ENCODE data around the gene TUBB1. TPM values are rescaled to one million over a fixed set of nuclear protein-coding genes. Genes with fewer than 3 reads are reported as not detected.

The TUBB1 gene
- polyA plus RNA-seq (2013, experiment 1 of 2), result not detected
- not detected for polyA plus RNA-seq (2013, experiment 2 of 2)

GRCh38 chr20:59019217-59019616, at the start of gene TUBB1:
Gene TUBB1 (plus strand): TSS chr20:59019429. CDS start chr20:59019523, 94 bp downstream.
- Histone ChIP-seq H3K79me2 (ENCODE audit: control insufficient read depth, insufficient read depth, low read length) (no peaks in the 10 kb centered on the region), H3K4me2 (ENCODE audit: low read length) (no peak within 1 kb of the TSS), H3K23ac (ENCODE audit: low read length) (no peak within 1 kb of the TSS), H3K56ac (ENCODE audit: low read length) (no peak within 1 kb of the TSS), H3K4me1 (ENCODE audit: control insufficient read depth, low read depth, low read length) (no peaks in the 10 kb centered on the region), H4K5ac (ENCODE audit: low read length) (no peak within 1 kb of the TSS), H3K4ac (ENCODE audit: low read depth, low read length) (no peak within 1 kb of the TSS), H3K4me3 (ENCODE audit: low read length) (no peak within 1 kb of the TSS), H3K27ac (ENCODE audit: low read depth, low read length) (no peak within 1 kb of the TSS), H4K8ac (ENCODE audit: low read depth, low read length) (no peak within 1 kb of the TSS), H2BK120ac (ENCODE audit: low read depth, low read length) (no peak within 1 kb of the TSS), H2BK5ac (ENCODE audit: low read length) (no peak within 1 kb of the TSS), H3K9ac (ENCODE audit: low read length) (no peak within 1 kb of the TSS), H2AK5ac (ENCODE audit: low read length) (no peak within 1 kb of the TSS), H3K79me1 (ENCODE audit: low read length) (no peaks in the 10 kb centered on the region), H2BK15ac (replicated peaks; ENCODE audit: low read depth) (no peak within 1 kb of the TSS), H3K36me3 (ENCODE audit: control insufficient read depth, insufficient read depth, low read length) (no peaks in the 10 kb centered on the region), H3K27me3 (ENCODE audit: insufficient read depth, low read length, poor library complexity) (no peaks in the 10 kb centered on the region), H3K18ac (ENCODE audit: low read length) (no peak within 1 kb of the TSS)
- no peak for DNase-seq
- no CpG with 5 or more reads among the region's 5 CpGs for WGBS (ENCODE audit: extremely low coverage, insufficient coverage, low lambda C conversion rate)

- H3K18ac ChIP-seq (ENCODE audit: low read length), result no peak overlapping the region
- no peak overlapping the region for H3K56ac ChIP-seq (ENCODE audit: low read length)
- H3K9ac ChIP-seq (ENCODE audit: low read length), result no peak overlapping the region
- no peaks in the 10 kb centered on the region for H3K4me1 ChIP-seq (ENCODE audit: control insufficient read depth, low read depth, low read length)
- H3K79me1 ChIP-seq (ENCODE audit: low read length), result no peaks in the 10 kb centered on the region
- no peak overlapping the region for H2AK5ac ChIP-seq (ENCODE audit: low read length)
- H3K23ac ChIP-seq (ENCODE audit: low read length), result no peak overlapping the region
- no CpG with 5 or more reads among the region's 2 CpGs for WGBS (ENCODE audit: extremely low coverage, insufficient coverage, low lambda C conversion rate)
- H4K8ac ChIP-seq (ENCODE audit: low read depth, low read length), result no peak overlapping the region
- H3K27me3 ChIP-seq (ENCODE audit: insufficient read depth, low read length, poor library complexity), result no peaks in the 10 kb centered on the region
- no peak overlapping the region for H2BK5ac ChIP-seq (ENCODE audit: low read length)
- H3K27ac ChIP-seq (ENCODE audit: low read depth, low read length), result no peak overlapping the region
- no peak overlapping the region for H2BK120ac ChIP-seq (ENCODE audit: low read depth, low read length)
- no peak overlapping the region for H2BK15ac ChIP-seq (replicated peaks; ENCODE audit: low read depth)
- no peak for DNase-seq
- H3K4me2 ChIP-seq (ENCODE audit: low read length), result no peak overlapping the region
- no peak overlapping the region for H3K4me3 ChIP-seq (ENCODE audit: low read length)
- no peaks in the 10 kb centered on the region for H3K79me2 ChIP-seq (ENCODE audit: control insufficient read depth, insufficient read depth, low read length)
- no peaks in the 10 kb centered on the region for H3K36me3 ChIP-seq (ENCODE audit: control insufficient read depth, insufficient read depth, low read length)
- no peak overlapping the region for H3K4ac ChIP-seq (ENCODE audit: low read depth, low read length)
- no peak overlapping the region for H4K5ac ChIP-seq (ENCODE audit: low read length)
Measured at GRCh38 chr20:58969439-58969838, 49.8 kb upstream of the TUBB1 start.

GRCh38 chr20:58970146-58970545, 49.1 kb upstream of the TUBB1 start:
- Histone ChIP-seq H3K18ac (ENCODE audit: low read length) (no peak overlapping the region), H3K79me1 (ENCODE audit: low read length) (no peaks in the 10 kb centered on the region), H3K79me2 (ENCODE audit: control insufficient read depth, insufficient read depth, low read length) (no peaks in the 10 kb centered on the region), H2BK120ac (ENCODE audit: low read depth, low read length) (no peak overlapping the region), H3K9ac (ENCODE audit: low read length) (no peak overlapping the region), H4K5ac (ENCODE audit: low read length) (no peak overlapping the region), H3K36me3 (ENCODE audit: control insufficient read depth, insufficient read depth, low read length) (no peaks in the 10 kb centered on the region), H3K4me3 (ENCODE audit: low read length) (no peak overlapping the region), H3K4me2 (ENCODE audit: low read length) (no peak overlapping the region), H3K23ac (ENCODE audit: low read length) (no peak overlapping the region), H3K27me3 (ENCODE audit: insufficient read depth, low read length, poor library complexity) (no peaks in the 10 kb centered on the region), H3K4me1 (ENCODE audit: control insufficient read depth, low read depth, low read length) (no peaks in the 10 kb centered on the region), H2BK15ac (replicated peaks; ENCODE audit: low read depth) (no peak overlapping the region), H3K4ac (ENCODE audit: low read depth, low read length) (no peak overlapping the region), H3K27ac (ENCODE audit: low read depth, low read length) (no peak overlapping the region), H2BK5ac (ENCODE audit: low read length) (no peak overlapping the region), H2AK5ac (ENCODE audit: low read length) (no peak overlapping the region), H3K56ac (ENCODE audit: low read length) (no peak overlapping the region), H4K8ac (ENCODE audit: low read depth, low read length) (no peak overlapping the region)
- DNase-seq, result no peak
- no CpG with 5 or more reads among the region's 1 CpG for WGBS (ENCODE audit: extremely low coverage, insufficient coverage, low lambda C conversion rate)

GRCh38 chr20:58971429-58971828, 47.8 kb upstream of the TUBB1 start:
- Histone ChIP-seq H2BK5ac (ENCODE audit: low read length) (no peak overlapping the region), H3K4me1 (ENCODE audit: control insufficient read depth, low read depth, low read length) (no peaks in the 10 kb centered on the region), H4K8ac (ENCODE audit: low read depth, low read length) (no peak overlapping the region), H4K5ac (ENCODE audit: low read length) (no peak overlapping the region), H2BK15ac (replicated peaks; ENCODE audit: low read depth) (no peak overlapping the region), H3K4me2 (ENCODE audit: low read length) (no peak overlapping the region), H3K79me2 (ENCODE audit: control insufficient read depth, insufficient read depth, low read length) (no peaks in the 10 kb centered on the region), H2AK5ac (ENCODE audit: low read length) (no peak overlapping the region), H3K56ac (ENCODE audit: low read length) (no peak overlapping the region), H3K4ac (ENCODE audit: low read depth, low read length) (no peak overlapping the region), H2BK120ac (ENCODE audit: low read depth, low read length) (no peak overlapping the region), H3K79me1 (ENCODE audit: low read length) (no peaks in the 10 kb centered on the region), H3K23ac (ENCODE audit: low read length) (no peak overlapping the region), H3K18ac (ENCODE audit: low read length) (no peak overlapping the region), H3K27ac (ENCODE audit: low read depth, low read length) (no peak overlapping the region), H3K4me3 (ENCODE audit: low read length) (no peak overlapping the region), H3K27me3 (ENCODE audit: insufficient read depth, low read length, poor library complexity) (no peaks in the 10 kb centered on the region), H3K36me3 (ENCODE audit: control insufficient read depth, insufficient read depth, low read length) (no peaks in the 10 kb centered on the region), H3K9ac (ENCODE audit: low read length) (no peak overlapping the region)
- DNase-seq, result no peak
- WGBS (ENCODE audit: extremely low coverage, insufficient coverage, low lambda C conversion rate), result no CpG with 5 or more reads among the region's 6 CpGs

- no CpG with 5 or more reads among the region's 4 CpGs for WGBS (ENCODE audit: extremely low coverage, insufficient coverage, low lambda C conversion rate)
- Histone ChIP-seq H3K18ac (ENCODE audit: low read length) (no peak overlapping the region), H3K36me3 (ENCODE audit: control insufficient read depth, insufficient read depth, low read length) (no peaks in the 10 kb centered on the region), H4K8ac (ENCODE audit: low read depth, low read length) (no peak overlapping the region), H4K5ac (ENCODE audit: low read length) (no peak overlapping the region), H3K4me2 (ENCODE audit: low read length) (no peak overlapping the region), H3K79me2 (ENCODE audit: control insufficient read depth, insufficient read depth, low read length) (no peaks in the 10 kb centered on the region), H3K56ac (ENCODE audit: low read length) (no peak overlapping the region), H3K23ac (ENCODE audit: low read length) (no peak overlapping the region), H3K4me3 (ENCODE audit: low read length) (no peak overlapping the region), H3K4ac (ENCODE audit: low read depth, low read length) (no peak overlapping the region), H2BK15ac (replicated peaks; ENCODE audit: low read depth) (no peak overlapping the region), H3K27ac (ENCODE audit: low read depth, low read length) (no peak overlapping the region), H3K9ac (ENCODE audit: low read length) (no peak overlapping the region), H3K4me1 (ENCODE audit: control insufficient read depth, low read depth, low read length) (no peaks in the 10 kb centered on the region), H2AK5ac (ENCODE audit: low read length) (no peak overlapping the region), H3K27me3 (ENCODE audit: insufficient read depth, low read length, poor library complexity) (no peaks in the 10 kb centered on the region), H2BK5ac (ENCODE audit: low read length) (no peak overlapping the region), H2BK120ac (ENCODE audit: low read depth, low read length) (no peak overlapping the region), H3K79me1 (ENCODE audit: low read length) (no peaks in the 10 kb centered on the region)
- DNase-seq, result no peak
Measured at GRCh38 chr20:58973179-58973578, 46.0 kb upstream of the TUBB1 start.

GRCh38 chr20:58973866-58974265, 45.4 kb upstream of the TUBB1 start:
- Histone ChIP-seq H3K27me3 (ENCODE audit: insufficient read depth, low read length, poor library complexity) (no peaks in the 10 kb centered on the region), H2BK15ac (replicated peaks; ENCODE audit: low read depth) (no peak overlapping the region), H3K4me3 (ENCODE audit: low read length) (no peak overlapping the region), H3K4ac (ENCODE audit: low read depth, low read length) (no peak overlapping the region), H3K27ac (ENCODE audit: low read depth, low read length) (no peak overlapping the region), H2AK5ac (ENCODE audit: low read length) (no peak overlapping the region), H3K56ac (ENCODE audit: low read length) (no peak overlapping the region), H3K4me2 (ENCODE audit: low read length) (no peak overlapping the region), H3K4me1 (ENCODE audit: control insufficient read depth, low read depth, low read length) (peaks cover 4% of the 10 kb centered on the region), H3K79me1 (ENCODE audit: low read length) (no peaks in the 10 kb centered on the region), H2BK5ac (ENCODE audit: low read length) (no peak overlapping the region), H4K5ac (ENCODE audit: low read length) (no peak overlapping the region), H3K79me2 (ENCODE audit: control insufficient read depth, insufficient read depth, low read length) (no peaks in the 10 kb centered on the region), H3K36me3 (ENCODE audit: control insufficient read depth, insufficient read depth, low read length) (no peaks in the 10 kb centered on the region), H3K18ac (ENCODE audit: low read length) (no peak overlapping the region), H2BK120ac (ENCODE audit: low read depth, low read length) (no peak overlapping the region), H4K8ac (ENCODE audit: low read depth, low read length) (no peak overlapping the region), H3K9ac (ENCODE audit: low read length) (no peak overlapping the region), H3K23ac (ENCODE audit: low read length) (no peak overlapping the region)
- DNase-seq, result no peak
- no CpG with 5 or more reads among the region's 3 CpGs for WGBS (ENCODE audit: extremely low coverage, insufficient coverage, low lambda C conversion rate)
